Right lobe of liver (tissue), 4 donors: Measurements from ENCODE around the gene KCMF1.

Experiments used
- POLR2A ChIP-seq: fragments of 450-650 bp; IDR thresholded peaks from one replicate; pipeline ENCODE4 v1.6.1; 2017; ENCODE audit warnings: antibody characterized with exemption, mild to moderate bottlenecking
- TF ChIP-seq, protein P1 (sequence below), 4 donors: fragments of 200-600 bp in 3 of 4; fragments of 450-650 bp in 1 of 4; IDR thresholded peaks; one replicate each; pipeline versions ENCODE4 v1.5.1 to v1.8.0; 2016 to 2022; ENCODE audit warnings: antibody characterized with exemption in 4 of 4, mild to moderate bottlenecking in 2 of 4
- donor health status: DM: no; HTN: no; CAD: no.
- donor health status: DM: no; HTN: no; CAD: no.
- donor health status: DM: no; HTN: yes; CAD: no.

DNA sequence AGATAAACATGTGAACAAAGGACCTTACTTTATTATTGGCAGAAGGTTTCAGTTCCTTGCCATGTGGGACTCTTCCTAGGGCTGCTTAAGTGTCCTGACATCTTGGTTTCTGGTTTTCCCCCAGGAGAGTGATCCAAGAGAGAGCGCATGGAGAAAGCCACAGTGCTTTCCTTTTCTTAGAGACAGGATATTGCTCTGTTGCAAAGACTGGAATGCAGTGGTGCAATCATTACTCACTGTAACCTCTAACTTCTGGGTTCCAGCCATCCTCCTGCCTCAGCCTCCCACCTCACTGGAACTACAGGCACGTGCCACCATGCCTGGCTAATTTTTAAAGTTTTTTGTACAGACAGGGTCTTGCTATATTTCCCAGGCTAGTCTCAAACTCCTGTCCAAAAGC, 124.1 kb downstream of the KCMF1 start:
- TF ChIP-seq POLR2A: no peak
- TF ChIP-seq, protein P1, sequence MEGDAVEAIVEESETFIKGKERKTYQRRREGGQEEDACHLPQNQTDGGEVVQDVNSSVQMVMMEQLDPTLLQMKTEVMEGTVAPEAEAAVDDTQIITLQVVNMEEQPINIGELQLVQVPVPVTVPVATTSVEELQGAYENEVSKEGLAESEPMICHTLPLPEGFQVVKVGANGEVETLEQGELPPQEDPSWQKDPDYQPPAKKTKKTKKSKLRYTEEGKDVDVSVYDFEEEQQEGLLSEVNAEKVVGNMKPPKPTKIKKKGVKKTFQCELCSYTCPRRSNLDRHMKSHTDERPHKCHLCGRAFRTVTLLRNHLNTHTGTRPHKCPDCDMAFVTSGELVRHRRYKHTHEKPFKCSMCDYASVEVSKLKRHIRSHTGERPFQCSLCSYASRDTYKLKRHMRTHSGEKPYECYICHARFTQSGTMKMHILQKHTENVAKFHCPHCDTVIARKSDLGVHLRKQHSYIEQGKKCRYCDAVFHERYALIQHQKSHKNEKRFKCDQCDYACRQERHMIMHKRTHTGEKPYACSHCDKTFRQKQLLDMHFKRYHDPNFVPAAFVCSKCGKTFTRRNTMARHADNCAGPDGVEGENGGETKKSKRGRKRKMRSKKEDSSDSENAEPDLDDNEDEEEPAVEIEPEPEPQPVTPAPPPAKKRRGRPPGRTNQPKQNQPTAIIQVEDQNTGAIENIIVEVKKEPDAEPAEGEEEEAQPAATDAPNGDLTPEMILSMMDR (IDR thresholded peaks at IDR 0.05): no peak
